Measurements from ENCODE around the gene CCDC85A.

DNA sequence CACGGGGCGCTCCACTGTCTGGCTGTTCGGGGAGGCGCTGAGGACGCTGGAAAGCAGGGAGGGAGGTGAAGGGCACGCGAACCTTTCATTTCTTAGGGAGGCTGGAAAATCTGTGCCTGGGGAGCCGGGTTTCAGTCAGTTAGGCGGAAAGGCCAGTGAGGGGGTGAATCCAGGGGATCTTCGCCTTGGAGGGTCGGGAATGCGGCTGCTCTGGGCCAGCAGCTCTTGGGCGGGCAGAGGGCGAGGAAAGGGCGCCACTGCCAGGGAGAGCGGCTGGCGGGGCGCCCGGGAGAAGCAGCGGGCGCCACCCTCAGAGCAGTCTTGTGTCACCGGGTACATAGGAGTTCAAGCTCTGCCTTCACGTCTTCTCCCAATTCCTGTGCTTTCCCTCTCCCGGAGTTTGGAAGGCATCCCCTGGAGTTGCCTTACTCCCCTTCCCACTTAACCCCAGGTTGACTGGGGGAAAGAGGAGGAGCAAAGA, 1.4 kb downstream of the CCDC85A start:
- TF ChIP-seq, protein P1, sequence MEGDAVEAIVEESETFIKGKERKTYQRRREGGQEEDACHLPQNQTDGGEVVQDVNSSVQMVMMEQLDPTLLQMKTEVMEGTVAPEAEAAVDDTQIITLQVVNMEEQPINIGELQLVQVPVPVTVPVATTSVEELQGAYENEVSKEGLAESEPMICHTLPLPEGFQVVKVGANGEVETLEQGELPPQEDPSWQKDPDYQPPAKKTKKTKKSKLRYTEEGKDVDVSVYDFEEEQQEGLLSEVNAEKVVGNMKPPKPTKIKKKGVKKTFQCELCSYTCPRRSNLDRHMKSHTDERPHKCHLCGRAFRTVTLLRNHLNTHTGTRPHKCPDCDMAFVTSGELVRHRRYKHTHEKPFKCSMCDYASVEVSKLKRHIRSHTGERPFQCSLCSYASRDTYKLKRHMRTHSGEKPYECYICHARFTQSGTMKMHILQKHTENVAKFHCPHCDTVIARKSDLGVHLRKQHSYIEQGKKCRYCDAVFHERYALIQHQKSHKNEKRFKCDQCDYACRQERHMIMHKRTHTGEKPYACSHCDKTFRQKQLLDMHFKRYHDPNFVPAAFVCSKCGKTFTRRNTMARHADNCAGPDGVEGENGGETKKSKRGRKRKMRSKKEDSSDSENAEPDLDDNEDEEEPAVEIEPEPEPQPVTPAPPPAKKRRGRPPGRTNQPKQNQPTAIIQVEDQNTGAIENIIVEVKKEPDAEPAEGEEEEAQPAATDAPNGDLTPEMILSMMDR (IDR thresholded peaks at IDR 0.05; ENCODE audit: low read length) = no peak
- no peak for TF ChIP-seq EZH2 (optimal IDR thresholded peaks at IDR 0.05; ENCODE audit: low read depth, low read length)
- TF ChIP-seq EZH2phosphoT487 (IDR thresholded peaks at IDR 0.05; ENCODE audit: low read length) = no peak

Measured in MM.1S (cell line).